HK-2 (cell line): ENCODE results near the gene TLR6.

Experiments
- DNase-seq: peaks from one replicate; pipeline ENCODE4 v3.0.0-alpha.2; 2018; ENCODE audit not compliant: unreplicated experiment

Gene TLR6

GRCh38 chr4:38856524-38857337 lies at the start of gene TLR6:
TLR6 (minus strand) TSS chr4:38856817; CDS start chr4:38829473, 27,344 bp downstream.
- peak; percentile 49 for DNase-seq

DNA sequence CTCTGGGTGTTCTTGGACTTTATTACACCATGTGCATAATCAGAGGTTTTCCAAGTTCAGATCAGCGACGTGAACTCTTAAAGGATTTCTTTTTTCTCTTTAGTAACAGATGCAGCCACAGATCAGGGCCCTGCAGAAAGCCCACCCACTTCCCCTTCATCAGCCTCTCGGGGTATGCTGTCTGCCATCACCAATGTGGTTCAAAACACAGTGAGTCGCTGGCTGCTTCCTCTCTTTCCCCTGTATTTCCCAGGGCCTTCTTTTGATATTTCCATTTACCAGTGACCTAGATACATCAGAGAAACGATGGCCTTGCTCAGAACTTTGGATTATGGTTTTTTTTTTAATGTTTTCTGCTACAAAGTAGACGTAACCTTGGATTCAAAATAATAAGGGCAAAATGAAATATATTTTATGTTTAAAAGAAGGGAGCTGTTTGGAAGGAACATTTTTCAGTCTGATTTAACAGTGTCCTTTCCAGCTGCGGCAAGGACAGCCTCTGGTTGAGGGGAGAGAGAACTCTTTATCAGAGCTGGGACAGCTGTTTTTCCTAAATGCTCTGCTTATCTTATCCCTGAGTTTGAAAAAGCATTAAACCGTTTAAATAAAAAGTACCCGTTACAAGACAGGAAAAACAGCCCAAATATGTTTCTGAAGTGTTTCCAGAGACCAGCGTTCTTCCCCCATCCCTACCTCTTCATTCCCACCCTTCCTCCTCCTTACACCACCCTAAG lies 49.2 kb upstream of the TLR6 start:
- no peak for DNase-seq

DNA sequence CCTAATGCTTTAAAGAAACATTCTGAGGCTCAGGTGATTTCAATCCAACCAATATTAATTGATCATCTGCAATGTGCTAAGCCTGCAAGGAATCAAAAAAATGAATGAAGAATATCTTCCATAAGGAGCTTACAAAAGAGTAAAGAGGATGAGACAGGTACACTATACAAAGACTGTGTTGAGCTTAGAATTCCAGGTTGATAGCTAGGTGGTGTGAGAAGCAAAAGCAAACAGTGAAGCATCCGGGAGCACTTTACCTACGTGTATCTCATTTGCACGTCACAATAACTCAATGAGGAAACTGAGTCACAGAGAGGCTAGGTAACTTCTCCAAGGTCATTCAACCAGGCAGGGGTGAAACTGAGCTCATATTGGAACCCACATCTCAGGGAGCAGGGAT lies 48.1 kb upstream of the TLR6 start:
- DNase-seq, result no peak

DNA sequence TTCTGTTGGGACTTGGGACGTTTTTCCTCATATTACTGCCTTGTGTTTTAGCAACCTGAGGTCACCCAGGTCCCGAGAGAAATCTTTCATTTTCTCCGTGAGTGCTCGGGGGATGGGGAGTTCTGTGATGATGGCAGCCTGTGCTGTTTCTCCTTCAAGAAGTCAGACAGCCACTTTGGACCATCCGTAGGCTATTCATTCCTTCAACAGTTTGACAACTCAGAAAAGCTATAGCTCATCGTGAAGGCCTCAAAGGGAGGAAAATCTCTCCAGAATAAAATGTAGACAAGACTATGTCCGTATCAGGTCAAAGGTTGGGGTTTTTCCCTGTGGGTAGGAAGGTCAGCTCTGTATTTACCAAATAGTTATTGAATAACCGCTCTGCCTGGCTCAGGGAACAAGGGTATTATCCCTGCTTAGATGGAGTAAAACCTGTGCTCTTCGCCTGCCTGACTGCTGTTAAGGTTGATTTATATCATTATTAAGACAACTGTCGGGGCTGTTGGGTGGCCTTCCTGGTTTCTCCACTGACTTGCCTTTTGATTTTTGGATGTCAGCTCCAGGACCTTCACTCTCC lies 47.6 kb upstream of the TLR6 start:
- peak; percentile 14 for DNase-seq

DNA sequence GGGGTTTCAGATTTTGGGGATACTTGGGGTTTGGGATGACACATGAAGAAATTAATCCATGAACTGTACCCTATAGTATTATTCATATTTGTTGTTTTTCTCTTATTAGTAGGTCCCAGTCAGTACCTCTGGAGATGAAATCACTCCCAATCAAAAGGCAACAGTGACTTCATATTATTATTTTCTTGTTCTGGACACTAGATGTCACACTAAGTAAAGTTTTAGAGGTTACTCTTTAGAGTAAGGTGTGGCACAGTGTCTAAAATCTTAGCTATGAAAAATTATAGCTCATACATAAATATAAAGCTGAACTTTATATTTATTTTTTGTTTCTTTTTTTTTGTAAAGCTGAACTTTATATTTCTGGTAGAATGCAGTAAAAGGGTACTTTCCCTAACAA lies 46.1 kb upstream of the TLR6 start:
- no peak for DNase-seq

- no peak for DNase-seq
Measured at GRCh38 chr4:38902221-38902620, 45.6 kb upstream of the TLR6 start.

GRCh38 chr4:38898245-38898644 lies 41.6 kb upstream of the TLR6 start:
- DNase-seq, result no peak

GRCh38 chr4:38896940-38897339 lies 40.3 kb upstream of the TLR6 start:
- no peak for DNase-seq

- DNase-seq, result no peak
Measured at GRCh38 chr4:38894322-38894982, 37.8 kb upstream of the TLR6 start.

- DNase-seq, result no peak
Measured at GRCh38 chr4:38891051-38891983, 34.7 kb upstream of the TLR6 start.

DNA sequence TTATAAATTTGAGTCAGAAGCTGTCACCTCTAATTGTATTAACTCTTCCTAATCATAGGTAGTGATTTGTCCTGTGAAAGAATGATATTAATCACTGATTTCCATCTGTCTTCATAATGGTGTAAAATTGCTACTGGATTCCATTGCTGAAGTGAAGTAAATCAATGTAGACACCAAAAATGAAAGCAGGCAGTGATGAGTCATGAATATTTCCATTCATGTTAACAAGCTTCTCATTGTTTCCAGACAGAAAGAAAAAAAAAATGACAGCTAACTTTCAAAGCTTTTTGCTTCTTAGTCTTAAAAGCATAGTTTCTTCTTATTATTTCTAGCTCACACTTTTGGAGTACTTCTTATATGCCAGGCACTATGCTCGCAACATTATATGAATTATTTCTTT lies 32.5 kb upstream of the TLR6 start:
- no peak for DNase-seq

DNA sequence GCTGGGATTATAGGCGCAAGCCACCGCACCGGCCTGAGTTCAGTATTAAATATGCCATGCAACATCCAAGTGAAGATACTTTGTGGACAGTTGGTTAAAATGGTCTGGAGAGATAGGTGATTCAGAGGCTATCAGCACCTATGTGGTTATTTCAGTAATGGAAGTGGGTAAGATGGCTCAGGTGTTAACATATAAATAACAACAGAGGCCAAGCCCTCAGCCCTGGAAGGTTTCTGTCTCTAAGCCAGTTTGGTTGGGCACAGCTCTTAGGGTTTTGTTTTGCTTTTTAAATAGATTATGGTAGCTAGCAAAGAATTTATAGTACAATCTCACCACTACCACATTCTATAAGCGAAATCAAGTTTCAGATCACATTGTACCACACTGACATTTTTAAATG lies 27.6 kb upstream of the TLR6 start:
- DNase-seq, result no peak

- no peak for DNase-seq
Measured at GRCh38 chr4:38876636-38877035, 20.0 kb upstream of the TLR6 start.

DNA sequence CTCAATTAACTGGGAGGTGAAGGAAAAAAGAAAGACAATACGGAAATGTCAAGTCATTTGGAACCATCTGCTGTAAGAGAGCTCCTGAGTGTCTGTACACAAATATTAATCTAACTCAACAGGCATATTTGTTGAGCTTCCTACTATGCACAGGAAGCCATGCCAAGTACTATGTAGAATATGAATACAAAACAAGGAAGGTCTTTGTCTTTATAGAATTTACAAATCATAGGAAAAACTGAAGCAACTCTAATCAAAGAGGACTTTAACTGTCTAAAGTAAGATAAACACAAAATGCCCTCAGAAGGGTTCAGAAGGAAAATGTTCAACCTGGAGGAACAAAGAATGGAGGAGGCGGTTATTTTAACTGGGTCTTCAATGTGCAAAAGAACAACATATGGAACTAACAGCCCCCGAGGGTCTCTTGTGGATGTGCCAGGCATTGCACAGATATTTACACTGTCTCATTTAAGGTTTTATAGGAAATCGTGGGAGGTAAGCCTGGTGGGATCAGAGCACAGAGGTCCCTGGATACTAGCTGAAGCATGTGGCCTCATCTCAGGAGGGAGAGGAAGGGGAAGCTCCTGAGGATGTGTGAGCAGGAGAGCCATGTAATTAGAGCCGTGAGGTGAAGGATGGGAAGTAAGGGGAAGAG lies 16.8 kb upstream of the TLR6 start:
- DNase-seq, result no peak

DNA sequence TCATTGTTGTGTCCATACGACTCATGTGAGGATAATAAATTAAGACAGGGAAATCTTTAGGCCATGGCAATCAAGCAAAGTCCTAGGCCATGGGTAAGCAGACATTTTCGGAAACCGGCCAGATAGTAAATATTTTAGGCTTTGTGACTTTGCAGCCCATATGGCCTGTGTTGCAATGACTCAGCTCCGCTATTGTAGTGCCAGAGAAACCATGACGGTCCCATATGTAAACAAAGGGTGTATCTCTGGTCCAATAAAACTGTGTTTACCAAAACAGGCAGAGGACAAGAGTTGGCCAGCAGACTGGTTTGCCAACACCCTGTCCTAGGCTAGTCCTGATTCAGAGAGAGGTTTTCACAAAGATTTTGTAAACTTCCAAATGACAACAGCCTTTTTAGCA lies 16.0 kb upstream of the TLR6 start:
- DNase-seq, result no peak

DNA sequence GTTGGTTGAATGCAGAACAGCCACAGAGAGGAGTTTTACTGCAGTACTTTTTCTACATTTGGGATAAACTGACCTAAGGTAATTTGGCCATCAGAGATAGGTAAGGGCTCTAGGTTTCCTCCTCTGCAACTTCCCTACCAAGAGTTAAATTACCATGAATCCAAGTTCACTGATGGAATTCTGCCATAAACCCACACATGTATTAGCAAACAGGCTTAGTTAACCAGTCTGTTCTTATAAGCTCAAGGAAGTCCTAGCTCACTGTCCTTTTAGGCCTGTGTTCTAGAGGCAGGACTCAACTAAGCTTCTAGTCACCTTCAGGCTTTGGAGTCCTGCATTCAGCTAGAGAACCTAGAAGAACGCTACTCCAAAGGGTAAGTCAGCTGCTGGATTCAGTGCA lies 15.0 kb upstream of the TLR6 start:
- no peak for DNase-seq

- DNase-seq, result no peak
Measured at GRCh38 chr4:38870098-38870808, 13.6 kb upstream of the TLR6 start.

GRCh38 chr4:38869511-38869910 lies 12.9 kb upstream of the TLR6 start:
- no peak for DNase-seq

GRCh38 chr4:38868059-38868960 lies 11.7 kb upstream of the TLR6 start:
- DNase-seq, result no peak
